Measurements from ENCODE around the gene AGBL3. TPM values are rescaled to one million over a fixed set of nuclear protein-coding genes. Genes with fewer than 3 reads are reported as not detected.

AGBL3 gene
- total RNA-seq, 1 donor from 2014 or later: 1.5 TPM

- Histone ChIP-seq H3K36me3 (peaks cover 59% of the 10 kb centered on the region), H3K27me3 (ENCODE audit: low read depth) (no peaks in the 10 kb centered on the region), H3K4me1 (no peaks in the 10 kb centered on the region), H3K4me3 (no peak overlapping the region), H3K27ac (replicated peaks) (no peak overlapping the region), H3K9me3 (replicated peaks) (peaks cover 38% of the 10 kb centered on the region)
- TF ChIP-seq CTCF (IDR thresholded peaks at IDR 0.05; ENCODE audit: borderline replicate concordance): no peak
- intact Hi-C loops (cut with micrococcal nuclease): no loop called here
- no peak for DNase-seq
Observed at GRCh38 chr7:135180122-135180521, 193.8 kb downstream of the AGBL3 start.

- peaks cover 38% of the 10 kb centered on the region for H3K9me3 ChIP-seq (replicated peaks)
- H3K4me1 ChIP-seq: no peaks in the 10 kb centered on the region
- H3K36me3 ChIP-seq: peaks cover 71% of the 10 kb centered on the region
- no peak for DNase-seq
- intact Hi-C loops (cut with micrococcal nuclease): no loop called here
- no peaks in the 10 kb centered on the region for H3K27me3 ChIP-seq (ENCODE audit: low read depth)
- no peak for TF ChIP-seq CTCF (IDR thresholded peaks at IDR 0.05; ENCODE audit: borderline replicate concordance)
- H3K4me3 ChIP-seq: no peak overlapping the region
- no peak overlapping the region for H3K27ac ChIP-seq (replicated peaks)
Observed at GRCh38 chr7:135181261-135181928, 195.1 kb downstream of the AGBL3 start.

- no peaks in the 10 kb centered on the region for H3K27me3 ChIP-seq (ENCODE audit: low read depth)
- H3K36me3 ChIP-seq: peaks cover 78% of the 10 kb centered on the region
- intact Hi-C loops (cut with micrococcal nuclease): no loop called here
- no peaks in the 10 kb centered on the region for H3K4me1 ChIP-seq
- DNase-seq: no peak
- H3K9me3 ChIP-seq (replicated peaks): peaks cover 38% of the 10 kb centered on the region
- no peak overlapping the region for H3K27ac ChIP-seq (replicated peaks)
- H3K4me3 ChIP-seq: no peak overlapping the region
- no peak for TF ChIP-seq CTCF (IDR thresholded peaks at IDR 0.05; ENCODE audit: borderline replicate concordance)
Observed at GRCh38 chr7:135181929-135182678, 195.8 kb downstream of the AGBL3 start.

- Histone ChIP-seq H3K36me3 (peaks cover 92% of the 10 kb centered on the region), H3K27ac (replicated peaks) (no peak overlapping the region), H3K4me1 (no peaks in the 10 kb centered on the region), H3K27me3 (ENCODE audit: low read depth) (no peaks in the 10 kb centered on the region), H3K4me3 (no peak overlapping the region), H3K9me3 (replicated peaks) (peaks cover 38% of the 10 kb centered on the region)
- no peak for TF ChIP-seq CTCF (IDR thresholded peaks at IDR 0.05; ENCODE audit: borderline replicate concordance)
- intact Hi-C loops (cut with micrococcal nuclease): no loop called here
- DNase-seq: no peak
Observed at GRCh38 chr7:135183478-135183877, 197.2 kb downstream of the AGBL3 start.

- Histone ChIP-seq H3K27me3 (ENCODE audit: low read depth) (no peaks in the 10 kb centered on the region), H3K9me3 (replicated peaks) (peaks cover 38% of the 10 kb centered on the region), H3K36me3 (peaks cover 96% of the 10 kb centered on the region), H3K27ac (replicated peaks) (no peak overlapping the region), H3K4me3 (no peak overlapping the region), H3K4me1 (peaks cover 8% of the 10 kb centered on the region)
- DNase-seq: no peak
- no peak for TF ChIP-seq CTCF (IDR thresholded peaks at IDR 0.05; ENCODE audit: borderline replicate concordance)
- intact Hi-C loops (cut with micrococcal nuclease): no loop called here
Observed at GRCh38 chr7:135184254-135184841, 198.0 kb downstream of the AGBL3 start.

Other genes starting within 250 kb of the AGBL3 start
- gene CALD1, start 206.9 kb upstream of the AGBL3 start, total RNA-seq: 122 TPM
- gene TMEM140, start 161.6 kb downstream of the AGBL3 start, total RNA-seq: 23.3 TPM
- gene CYREN, start 184.2 kb downstream of the AGBL3 start, total RNA-seq: 29.8 TPM
- gene WDR91, start 225.0 kb downstream of the AGBL3 start, total RNA-seq: 5.4 TPM
- gene STRA8, start 247.3 kb downstream of the AGBL3 start, total RNA-seq: not detected